Measurements from ENCODE around the gene PALM.
"Not testable (repeated sequence)": the region's sequence is repeated elsewhere in the genome, so short reads cannot be mapped to it uniquely, and the experiment has no call there.

PALM gene

DNA sequence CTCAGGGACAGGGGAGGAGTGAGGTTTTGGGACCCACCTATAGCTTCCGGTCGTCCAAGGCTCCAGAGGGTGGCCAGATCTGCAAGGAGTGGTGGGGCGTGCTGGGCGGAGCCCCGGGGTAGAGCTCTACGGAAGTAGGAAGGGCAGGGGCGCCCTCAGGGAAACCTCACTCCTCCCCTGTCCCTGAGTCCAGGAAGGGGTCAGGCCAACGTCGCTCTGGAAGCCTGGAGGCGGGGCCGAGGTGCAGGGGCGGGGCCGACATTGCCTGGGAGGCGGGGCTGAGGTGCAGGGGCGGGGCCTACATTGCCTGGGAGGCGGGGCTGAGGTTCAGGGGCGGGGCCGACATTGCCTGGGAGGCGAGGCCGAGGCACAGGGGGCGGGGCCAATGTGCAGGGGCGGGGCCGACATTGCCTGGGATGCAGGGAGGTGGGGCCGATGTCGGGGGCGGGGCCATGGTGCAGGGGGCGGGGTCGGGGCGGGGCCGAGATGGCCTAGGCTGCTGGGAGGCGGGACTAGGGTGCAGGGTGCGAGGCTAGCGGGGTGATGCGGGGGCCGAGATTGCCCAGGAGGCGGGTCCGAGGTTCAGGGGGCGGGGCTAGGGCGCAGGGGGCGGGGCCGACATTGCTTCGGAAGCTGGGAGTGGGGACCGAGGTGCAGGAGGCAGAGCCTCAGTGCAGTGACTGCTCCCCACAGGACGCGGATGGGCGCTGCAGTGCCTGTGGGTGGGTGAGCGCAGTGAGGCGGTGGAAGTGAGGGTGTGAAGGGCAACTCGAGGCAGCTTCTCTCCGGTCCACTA lies 4.9 kb upstream of the PALM start:
- peak overlapping the region; percentile 25 for H3K4me3 ChIP-seq (ENCODE audit: low read depth, low read length)

DNA sequence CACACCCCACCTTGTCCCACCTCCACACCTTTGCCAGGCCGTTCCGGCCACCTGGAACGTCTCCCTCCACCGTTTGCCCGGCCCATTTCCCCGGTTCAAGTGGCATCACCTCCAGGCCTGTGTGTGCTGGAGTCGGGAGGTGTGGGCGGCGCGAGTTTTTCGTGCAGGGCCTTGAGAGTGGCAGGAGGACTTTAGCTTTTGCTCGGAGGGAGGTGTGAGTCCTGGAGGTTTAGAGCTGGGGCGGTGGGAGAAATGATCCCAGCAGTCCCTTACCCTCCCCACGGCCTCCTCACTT lies 4.3 kb upstream of the PALM start:
- H3K4me3 ChIP-seq (ENCODE audit: low read depth, low read length), result peak overlapping the region; percentile 25

DNA sequence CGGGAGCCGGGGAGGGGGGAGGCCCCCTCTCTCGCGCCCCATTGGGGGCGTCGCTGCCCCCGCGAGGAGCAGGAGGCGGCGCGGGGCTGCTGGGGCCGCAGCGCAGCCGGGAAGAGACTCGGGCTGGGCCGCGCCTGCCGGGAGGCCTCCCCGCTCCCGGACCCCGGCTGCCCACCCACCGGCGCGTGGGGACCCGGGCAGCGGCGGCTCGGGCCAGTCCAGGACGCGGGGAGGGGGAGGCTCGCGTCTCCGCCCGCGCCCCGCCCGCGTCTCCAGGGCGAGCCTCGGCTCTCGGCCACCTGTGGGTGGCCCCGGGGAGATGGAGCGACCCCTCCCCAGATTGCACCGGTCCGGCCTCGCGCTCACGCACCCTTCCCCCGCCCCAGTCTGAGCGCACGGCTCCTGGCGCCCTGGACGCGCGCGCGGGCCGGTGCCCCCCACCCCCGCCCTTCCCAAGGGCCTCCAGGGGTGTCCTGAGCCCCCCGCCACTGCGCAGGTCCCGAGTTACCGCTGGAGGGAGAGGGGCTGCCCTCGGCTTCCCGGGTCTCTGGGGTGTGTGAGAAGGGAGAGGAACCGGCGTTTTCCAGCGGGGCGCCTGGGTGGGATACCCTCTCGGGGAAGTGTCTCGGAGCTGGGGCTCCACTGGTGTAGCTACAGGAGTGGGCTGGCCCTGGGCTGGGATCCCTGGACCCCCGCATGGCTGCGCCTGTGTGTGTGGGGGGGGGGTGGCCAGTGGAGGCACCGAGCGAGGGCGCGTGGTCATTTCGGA lies 645 bp downstream of the PALM start:
- peak overlapping the region; percentile 45 for H3K4me3 ChIP-seq (ENCODE audit: low read depth, low read length)

GRCh38 chr19:709965-710571 lies 1.3 kb downstream of the PALM start:
- H3K4me3 ChIP-seq (ENCODE audit: low read depth, low read length), result peak overlapping the region; percentile 45

DNA sequence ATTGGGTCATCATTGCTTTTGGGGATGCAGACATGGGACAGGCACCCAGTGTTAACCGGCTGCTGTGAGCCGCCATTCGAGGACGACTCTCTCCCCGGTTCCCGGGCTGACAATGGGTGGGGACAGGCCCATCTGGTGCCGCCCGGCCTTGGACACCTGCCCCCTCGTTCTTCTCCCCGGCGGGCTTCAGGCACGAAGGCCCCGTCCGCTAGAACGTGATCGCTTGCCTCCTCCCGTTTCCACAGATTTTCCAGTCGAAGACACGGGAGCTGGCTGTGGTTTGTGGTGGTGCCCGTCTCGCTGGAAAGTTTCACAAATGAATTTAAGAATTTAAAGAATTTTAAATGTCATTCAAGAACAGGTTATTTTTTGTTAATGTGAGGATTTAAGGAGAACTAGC lies 2.0 kb downstream of the PALM start:
- no peak overlapping the region for H3K4me3 ChIP-seq (ENCODE audit: low read depth, low read length)

GRCh38 chr19:711254-711653 lies 2.5 kb downstream of the PALM start:
- H3K4me3 ChIP-seq (ENCODE audit: low read depth, low read length), result no peak overlapping the region

DNA sequence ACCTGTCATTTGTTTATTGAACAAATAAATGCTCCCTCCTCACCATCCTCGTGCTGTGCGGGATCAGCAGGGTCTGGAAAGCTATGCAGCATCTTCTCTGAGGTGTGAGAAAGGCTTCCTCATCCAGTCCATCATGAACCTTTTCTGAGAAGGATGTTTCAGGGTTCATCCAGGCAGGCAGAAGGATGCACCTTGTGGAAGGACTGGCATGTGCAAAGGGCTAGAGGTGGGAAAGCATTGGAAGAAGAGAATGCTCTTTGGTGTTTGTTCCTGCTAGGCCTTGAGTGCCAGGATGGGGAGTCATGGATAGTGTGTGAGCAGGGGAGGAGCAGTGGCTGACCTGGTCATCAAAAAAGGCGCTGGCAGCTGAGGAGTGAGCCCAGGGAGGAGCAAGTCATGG lies 6.6 kb downstream of the PALM start:
- H3K4me3 ChIP-seq (ENCODE audit: low read depth, low read length), result no peak overlapping the region

DNA sequence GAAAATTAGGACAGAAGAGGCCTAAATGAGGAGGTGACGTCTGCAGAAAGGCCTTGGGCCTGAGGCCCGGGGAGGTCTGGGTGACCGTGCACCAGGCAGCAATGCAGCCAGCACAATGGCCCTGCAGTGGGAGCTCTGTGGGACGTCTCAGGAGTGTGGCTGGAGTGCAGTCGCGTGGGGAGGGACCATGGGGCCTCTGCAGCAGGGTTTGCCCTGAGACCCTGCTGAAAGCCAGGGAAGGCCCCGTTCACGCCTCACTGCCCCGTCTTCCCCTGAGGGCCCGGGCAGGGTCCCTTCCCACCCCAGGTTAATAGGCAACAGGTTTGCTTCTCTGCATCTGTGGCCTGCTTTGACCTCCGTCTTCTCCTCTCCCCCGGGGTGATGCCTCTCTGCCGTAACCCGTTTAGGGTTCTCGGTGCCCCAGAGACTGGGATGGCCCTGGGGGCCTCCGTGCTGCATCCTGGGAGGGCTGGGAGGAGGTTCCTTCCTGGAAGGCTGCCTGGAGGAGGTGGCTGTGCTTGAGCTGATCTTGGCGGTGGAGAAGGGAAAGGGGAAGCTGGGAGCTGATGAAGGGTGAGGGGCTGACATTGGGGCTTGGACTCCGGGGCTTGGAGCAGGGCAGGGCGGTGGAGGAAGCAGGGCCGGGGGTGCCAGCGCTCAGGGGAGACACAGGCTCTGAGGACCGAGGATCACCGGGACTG lies 9.7 kb downstream of the PALM start:
- no peak overlapping the region for H3K4me3 ChIP-seq (ENCODE audit: low read depth, low read length)

DNA sequence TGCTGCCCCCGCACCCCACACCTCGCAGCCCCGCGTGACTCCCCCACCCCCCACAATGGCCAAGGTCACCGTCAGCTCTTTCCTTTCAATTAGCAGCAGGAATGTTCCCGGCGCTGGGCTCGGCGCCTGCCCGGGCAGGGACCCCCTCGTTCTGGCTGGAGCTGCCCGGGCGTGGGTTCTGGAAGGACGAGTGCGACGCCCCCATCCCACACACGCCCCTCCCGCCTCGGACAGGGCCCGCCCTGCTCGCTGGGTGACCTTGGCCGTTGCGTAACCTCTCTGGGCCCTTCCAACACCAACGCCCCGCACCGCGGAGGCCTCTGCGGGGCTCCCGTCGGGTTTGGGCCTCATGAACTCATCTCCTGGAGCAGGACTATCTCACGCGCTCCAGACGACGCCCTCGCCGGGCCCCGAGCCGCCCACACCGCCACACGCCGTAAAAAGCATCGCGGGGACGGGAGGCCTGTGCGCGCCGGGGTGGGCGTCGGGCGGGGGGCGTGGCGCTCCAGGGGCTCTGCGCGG lies 10.3 kb downstream of the PALM start:
- H3K4me3 ChIP-seq (ENCODE audit: low read depth, low read length), result no peak overlapping the region

GRCh38 chr19:719636-720344 lies 11.1 kb downstream of the PALM start:
- no peak overlapping the region for H3K4me3 ChIP-seq (ENCODE audit: low read depth, low read length)

- no peak overlapping the region for H3K4me3 ChIP-seq (ENCODE audit: low read depth, low read length)
These were observed 11.8 kb downstream of the PALM start for GRCh38 chr19:720345-721160.

- no peak overlapping the region for H3K4me3 ChIP-seq (ENCODE audit: low read depth, low read length)
These were observed 13.9 kb downstream of the PALM start for GRCh38 chr19:722553-723101.

- no peak overlapping the region for H3K4me3 ChIP-seq (ENCODE audit: low read depth, low read length)
These were observed 14.5 kb downstream of the PALM start for GRCh38 chr19:723247-723646.

- no peak overlapping the region for H3K4me3 ChIP-seq (ENCODE audit: low read depth, low read length)
These were observed 15.0 kb downstream of the PALM start for GRCh38 chr19:723714-724113.

- no peak overlapping the region for H3K4me3 ChIP-seq (ENCODE audit: low read depth, low read length)
These were observed 16.8 kb downstream of the PALM start for GRCh38 chr19:725461-726089.

DNA sequence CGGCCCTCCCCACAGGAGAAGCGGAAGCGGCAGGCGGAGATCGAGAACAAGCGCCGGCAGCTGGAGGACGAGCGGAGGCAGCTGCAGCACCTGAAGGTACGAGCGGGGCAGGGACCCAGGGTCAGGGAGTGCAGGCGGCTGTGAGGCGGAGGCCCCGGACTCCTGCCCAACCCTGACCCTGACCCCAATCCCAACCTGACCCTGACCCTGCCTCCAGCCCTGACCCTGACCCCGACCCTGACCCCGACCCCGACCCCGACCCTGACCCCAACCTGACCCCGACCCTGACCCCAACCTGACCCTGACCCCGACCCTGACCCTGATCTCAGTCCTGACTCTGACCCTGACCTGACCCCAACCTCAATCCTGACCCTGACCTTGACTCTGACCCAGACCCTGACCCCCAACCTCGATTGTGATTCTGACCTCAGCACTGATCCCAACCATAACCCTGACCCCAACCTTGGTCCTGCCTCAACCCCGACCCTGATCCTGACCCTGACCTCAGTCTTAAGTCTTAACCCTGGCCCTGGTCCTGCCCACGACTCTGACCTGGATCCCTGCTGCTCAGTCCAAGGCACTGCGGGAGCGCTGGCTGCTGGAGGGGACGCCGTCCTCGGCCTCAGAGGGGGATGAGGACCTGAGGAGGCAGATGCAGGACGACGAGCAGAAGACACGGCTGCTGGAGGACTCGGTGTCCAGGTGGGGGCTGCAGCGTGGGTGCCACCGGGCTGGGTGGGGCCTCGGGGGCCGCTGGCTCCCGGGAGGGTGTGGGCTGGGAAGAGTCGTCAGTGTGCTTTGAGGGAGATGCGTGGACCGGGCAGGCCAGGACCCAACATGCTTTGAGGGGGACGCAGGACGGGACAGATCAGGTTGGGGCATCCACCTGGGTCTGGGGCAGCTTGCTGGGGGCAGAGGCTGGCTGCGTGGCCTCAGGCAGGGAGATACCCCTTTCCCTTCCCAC lies 18.5 kb downstream of the PALM start:
- no peak overlapping the region for H3K4me3 ChIP-seq (ENCODE audit: low read depth, low read length)

DNA sequence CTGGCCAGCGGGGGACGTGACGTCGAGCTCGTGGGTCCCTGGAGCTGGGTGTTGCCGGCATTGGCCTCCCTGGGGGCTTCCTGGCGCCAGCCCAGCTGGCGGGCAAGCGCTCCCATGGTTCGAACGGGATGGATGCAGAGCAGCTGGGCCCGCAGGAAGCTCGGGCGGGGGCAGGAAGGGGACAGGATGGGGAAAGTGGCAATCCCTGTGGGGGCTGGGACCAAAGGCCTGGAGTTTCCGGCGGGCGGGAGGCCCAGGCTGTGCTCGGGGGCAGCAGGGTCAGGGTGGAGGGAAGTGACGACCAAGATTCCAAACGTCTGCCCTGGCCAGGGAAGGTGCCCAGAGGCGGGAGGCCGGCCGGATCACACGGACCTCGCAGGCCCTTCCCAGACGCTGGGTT lies 19.3 kb downstream of the PALM start:
- H3K4me3 ChIP-seq (ENCODE audit: low read depth, low read length), result no peak overlapping the region

DNA sequence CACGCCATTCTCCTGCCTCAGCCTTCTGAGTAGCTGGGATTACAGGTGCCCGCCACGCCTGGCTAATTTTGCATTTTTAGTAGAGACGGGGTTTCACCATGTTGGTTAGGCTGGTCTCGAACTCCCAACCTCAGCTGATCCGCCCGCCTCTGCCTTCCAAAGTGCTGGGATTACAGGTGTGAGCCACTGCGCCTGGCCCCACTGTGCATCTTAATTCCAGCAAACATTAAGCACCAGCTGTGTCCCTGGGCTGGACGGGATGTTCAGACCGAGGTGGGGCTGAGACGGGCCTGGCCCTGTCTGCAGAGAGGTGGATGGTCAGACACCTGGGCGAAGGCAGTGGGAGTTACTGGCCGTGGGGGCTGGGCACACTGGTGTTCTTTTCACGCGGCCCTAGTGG lies 20.8 kb downstream of the PALM start:
- not testable (repeated sequence) for H3K4me3 ChIP-seq (ENCODE audit: low read depth, low read length)

Data from iPS-11a (cell line).